ENCODE results near the gene FOXB1.

DNA sequence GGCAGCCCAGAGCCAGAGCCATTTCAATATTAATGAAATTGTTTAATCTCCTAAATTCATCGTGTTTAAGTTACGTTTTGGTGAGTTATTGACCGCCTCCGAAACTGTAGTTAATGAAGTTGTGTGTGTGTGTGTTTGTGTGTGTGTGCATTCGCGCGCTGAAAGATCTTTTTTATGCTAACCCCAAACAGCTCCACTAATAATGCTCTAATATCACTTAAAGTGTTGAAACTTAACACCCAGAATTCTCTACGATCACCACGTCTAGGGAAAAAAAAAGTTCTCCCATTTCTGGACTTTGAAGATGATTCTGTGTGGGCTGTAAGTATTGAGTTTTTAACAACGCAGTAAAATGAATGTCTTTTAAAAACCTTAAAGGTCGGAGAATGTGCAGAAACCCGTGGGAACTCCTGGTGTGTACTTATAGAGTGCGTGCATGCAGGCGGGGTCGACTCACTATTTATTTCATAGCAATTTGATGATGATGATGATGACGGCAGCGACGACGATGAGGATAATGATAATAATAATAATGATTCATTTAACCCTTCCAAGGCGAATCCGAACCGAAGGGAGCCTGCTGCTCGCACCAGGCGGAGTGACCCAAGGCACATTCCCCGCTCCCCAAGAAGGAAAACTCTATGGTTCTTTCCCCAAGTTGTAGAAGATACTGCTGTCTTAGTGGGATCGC, 1.4 kb upstream of the FOXB1 start:
- TF ChIP-seq CTCF (conservative IDR thresholded peaks at IDR 0.05; ENCODE audit: low read depth in 2 of 2) (no peak), REST (IDR thresholded peaks at IDR 0.05; ENCODE audit: unreplicated experiment) (no peak), EZH2 (IDR thresholded peaks at IDR 0.05; ENCODE audit: low read depth, unreplicated experiment) (peak; percentile 62), POLR2AphosphoS5 (IDR thresholded peaks at IDR 0.05; ENCODE audit: low read depth) (no peak), EZH2phosphoT487 (IDR thresholded peaks at IDR 0.05; ENCODE audit: unreplicated experiment) (no peak), ZNF331 (CRISPR knock-in tag; IDR thresholded peaks at IDR 0.05; ENCODE audit: low read depth) (no peak), JUNB (IDR thresholded peaks at IDR 0.05; ENCODE audit: unreplicated experiment) (no peak), CREB1 (CRISPR knock-in tag; IDR thresholded peaks at IDR 0.05; ENCODE audit: low read depth) (no peak)
- TF ChIP-seq, protein P1, sequence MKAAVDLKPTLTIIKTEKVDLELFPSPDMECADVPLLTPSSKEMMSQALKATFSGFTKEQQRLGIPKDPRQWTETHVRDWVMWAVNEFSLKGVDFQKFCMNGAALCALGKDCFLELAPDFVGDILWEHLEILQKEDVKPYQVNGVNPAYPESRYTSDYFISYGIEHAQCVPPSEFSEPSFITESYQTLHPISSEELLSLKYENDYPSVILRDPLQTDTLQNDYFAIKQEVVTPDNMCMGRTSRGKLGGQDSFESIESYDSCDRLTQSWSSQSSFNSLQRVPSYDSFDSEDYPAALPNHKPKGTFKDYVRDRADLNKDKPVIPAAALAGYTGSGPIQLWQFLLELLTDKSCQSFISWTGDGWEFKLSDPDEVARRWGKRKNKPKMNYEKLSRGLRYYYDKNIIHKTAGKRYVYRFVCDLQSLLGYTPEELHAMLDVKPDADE (IDR thresholded peaks at IDR 0.05) = no peak
